GM19455 (cell line): ENCODE results near the gene NBAS.
"Not testable (repeated sequence)": the region's sequence is repeated elsewhere in the genome, so short reads cannot be mapped to it uniquely, and the experiment has no call there.

Source experiments
- ATAC-seq: cut with Tn5 transposase; IDR thresholded peaks from one replicate; pipeline ENCODE4 v1.9.1; 2021; ENCODE audit not compliant: unreplicated experiment

The NBAS gene

DNA sequence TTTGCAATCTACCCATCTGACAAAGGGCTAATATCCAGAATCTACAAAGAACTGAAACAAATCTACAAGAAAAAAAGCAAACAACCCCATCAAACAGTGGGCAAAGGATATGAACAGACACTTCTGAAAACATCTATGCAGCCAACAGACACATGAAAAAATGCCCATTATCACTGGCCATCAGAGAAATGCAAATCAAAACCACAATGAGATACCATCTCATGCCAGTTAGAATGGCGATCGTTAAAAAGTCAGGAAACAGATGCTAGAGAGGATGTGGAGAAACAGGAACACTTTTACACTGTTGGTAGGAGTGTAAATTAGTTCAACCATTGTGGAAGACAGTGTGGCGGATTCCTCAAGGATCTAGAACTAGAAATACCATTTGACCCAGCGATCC is 239.7 kb downstream of the NBAS start:
- not testable (repeated sequence) for ATAC-seq

DNA sequence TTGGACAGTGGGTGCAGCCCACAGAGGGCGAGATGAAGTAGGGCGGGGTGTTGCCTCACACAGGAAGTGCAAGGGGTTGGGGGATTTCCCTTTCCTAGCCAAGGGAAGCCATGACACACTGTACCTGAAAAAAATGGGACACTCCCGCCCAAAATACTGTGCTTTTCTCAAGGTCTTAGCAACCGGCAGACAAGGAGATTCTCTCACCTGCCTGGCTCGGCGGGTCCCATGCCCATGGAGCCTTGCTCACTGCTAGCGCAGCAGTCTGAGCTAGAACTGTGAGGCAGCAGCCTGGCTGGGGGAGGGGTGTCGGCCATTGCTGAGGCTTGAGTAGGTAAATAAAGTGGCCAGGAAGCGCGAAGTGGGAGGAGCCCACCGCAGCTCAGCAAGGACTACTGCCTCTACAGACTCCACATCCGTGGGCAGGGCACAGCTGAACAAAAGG is 244.7 kb downstream of the NBAS start:
- no peak for ATAC-seq

DNA sequence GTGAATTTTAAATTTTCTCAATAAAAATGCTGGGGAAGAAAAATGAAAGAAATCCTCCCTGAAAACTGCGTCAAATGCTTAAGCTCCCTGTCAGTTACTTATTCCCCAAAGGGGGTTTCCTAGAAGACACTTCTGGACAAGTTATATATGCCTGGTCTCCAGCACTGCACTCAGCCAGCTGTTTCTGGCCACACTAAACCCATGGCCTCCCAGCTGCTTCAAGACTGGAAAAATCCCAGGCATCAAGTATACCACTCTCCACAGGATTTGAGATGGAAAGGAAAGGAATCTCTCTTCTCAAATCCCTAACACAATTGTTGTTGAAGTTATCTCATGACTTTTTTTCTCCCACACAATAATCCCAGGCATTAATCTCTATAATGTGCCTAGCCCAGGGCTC is 245.7 kb downstream of the NBAS start:
- no peak for ATAC-seq

DNA sequence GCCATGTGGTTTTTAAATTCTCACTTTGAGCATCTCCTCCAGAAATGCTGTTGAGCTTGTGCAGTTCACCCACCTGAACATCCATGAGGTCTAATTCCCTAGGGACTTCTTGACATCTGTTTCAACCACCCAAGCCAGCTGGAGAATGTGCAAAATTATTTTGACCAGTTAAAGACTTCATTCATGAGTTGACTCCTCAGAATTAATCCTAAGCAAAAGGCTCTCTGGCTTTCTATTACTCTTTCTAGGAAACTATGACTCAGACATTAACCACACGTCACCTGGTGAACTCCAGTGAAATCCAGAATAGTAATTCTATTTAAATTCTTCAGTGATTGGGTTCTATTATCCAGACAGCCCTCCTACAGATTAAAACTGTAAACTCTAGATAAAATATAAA is 247.5 kb downstream of the NBAS start:
- peak; percentile 70 for ATAC-seq

DNA sequence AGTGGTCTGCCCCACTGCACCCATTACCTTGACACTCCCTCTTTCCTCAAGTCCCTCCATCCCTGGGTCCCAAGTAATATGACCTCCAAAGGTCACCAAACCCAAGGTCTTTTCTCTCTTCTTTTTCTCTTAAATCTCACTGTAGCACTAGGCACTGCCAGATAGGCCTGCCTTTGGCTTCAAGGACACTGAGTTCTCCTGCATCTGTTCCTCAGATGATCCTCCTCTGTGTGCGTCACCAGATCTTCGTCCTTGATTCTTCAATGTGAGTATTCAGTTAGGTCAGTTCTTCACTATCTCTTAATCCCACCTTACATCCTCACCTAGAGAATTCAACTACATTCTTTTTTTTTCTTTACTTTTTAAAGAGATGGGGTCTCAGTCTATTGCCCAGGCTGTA is 249.2 kb downstream of the NBAS start:
- ATAC-seq: no peak

DNA sequence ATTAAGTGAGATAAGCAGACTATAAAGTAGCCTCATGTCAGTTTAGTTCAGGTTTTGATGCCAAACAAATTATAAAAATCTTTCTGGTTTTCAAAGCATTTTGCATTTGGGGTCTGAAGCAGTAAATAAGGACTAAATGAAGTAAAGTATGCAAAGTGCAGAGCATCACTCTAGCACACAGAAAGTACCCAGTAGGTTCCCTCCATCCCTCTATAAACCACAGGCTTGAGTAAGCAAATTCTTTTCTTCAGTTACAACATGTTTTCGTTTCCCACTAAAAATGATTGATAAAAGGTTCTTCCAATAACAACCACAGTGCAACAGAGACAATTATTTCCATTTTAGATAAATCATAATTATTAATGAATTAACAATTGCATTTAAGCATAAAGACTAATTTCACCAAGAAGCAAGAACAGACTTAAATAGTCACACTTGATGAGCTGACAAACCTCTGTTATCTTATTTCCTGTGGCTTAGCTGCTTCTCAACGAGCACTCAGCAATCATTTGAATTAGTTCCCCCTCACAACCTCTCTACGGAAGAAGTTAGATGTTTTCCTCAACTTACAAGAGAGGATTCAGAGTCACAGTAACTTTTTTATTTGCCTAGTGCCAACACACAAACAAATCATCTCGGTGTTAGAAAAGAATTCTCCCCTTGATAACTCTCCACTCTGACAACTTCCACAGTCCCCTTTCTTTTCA is 249.8 kb downstream of the NBAS start:
- peak; percentile 63 for ATAC-seq

DNA sequence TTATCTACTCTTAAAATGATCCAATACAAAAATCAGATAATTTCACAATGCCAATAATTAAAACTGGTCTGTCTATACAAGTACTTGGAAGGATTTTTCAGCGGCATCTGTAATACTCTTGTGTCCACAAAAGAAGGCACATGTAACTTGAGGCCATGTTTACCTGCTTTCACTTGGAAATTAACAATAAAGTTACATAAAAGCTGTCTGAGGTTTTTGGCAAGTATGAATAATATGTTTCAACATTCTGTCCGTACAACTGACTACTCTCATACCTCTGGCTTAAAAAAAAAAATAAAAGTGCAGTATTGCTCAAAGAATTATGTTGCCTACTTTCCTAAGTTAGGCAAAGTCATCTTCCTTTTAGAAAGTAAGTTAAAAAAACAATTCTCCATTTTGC is 253.6 kb downstream of the NBAS start:
- no peak for ATAC-seq

DNA sequence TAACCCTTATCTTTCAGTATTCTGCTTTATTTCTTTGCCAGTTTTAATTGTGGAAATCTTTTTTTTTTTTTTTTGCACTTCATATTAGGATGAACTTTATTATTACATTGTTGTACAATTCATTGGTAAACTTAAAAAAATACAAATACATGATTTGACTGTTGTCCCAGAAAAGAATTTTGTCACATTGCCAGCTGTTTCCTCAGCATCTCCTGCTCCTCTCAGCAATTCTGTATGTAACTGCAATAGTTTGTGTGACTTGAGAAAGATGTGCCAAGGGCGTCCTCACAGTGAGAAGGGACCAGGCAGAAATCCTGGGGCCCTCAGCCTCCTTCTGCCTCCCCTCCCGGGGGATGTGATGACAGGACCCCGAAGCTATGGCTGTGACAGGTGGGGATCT is 254.4 kb downstream of the NBAS start:
- ATAC-seq: no peak

DNA sequence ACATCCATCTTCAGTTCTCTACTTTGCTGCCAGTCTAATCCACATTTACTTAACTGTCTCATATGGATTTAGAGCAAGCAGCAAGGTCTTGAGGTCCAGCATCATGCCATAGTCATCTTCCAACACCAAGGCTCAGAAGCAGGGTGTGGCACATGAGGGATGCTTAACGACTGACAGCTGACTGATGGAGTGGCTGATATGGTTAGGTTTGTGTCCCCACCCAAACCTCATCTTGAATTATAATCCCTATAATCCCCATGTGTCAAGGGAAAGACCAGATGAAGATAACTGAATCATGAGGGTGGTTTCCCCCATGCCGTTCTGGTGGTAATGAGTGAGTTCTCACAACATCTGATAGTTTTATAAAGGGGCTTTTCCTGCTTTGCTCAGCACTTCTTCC is 257.3 kb downstream of the NBAS start:
- ATAC-seq: no peak

DNA sequence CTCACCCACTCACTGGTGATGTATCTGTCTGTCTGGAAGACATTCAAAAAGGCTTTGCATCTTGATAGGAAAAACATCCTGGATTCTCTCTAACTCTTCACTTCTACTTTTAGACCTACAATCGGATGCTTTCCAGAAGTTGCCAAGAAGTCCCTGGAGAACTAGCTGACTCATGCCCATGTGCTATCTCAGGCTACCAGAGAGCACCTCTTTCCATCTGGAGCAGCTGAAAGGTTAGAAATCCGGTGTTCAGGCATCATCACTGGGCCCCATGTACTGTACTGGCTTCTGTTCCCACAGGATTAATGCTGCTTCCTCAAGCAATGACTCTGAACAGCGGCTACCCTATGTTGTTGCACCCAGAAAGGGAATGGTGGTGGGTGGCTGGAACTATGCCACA is 259.0 kb downstream of the NBAS start:
- no peak for ATAC-seq

DNA sequence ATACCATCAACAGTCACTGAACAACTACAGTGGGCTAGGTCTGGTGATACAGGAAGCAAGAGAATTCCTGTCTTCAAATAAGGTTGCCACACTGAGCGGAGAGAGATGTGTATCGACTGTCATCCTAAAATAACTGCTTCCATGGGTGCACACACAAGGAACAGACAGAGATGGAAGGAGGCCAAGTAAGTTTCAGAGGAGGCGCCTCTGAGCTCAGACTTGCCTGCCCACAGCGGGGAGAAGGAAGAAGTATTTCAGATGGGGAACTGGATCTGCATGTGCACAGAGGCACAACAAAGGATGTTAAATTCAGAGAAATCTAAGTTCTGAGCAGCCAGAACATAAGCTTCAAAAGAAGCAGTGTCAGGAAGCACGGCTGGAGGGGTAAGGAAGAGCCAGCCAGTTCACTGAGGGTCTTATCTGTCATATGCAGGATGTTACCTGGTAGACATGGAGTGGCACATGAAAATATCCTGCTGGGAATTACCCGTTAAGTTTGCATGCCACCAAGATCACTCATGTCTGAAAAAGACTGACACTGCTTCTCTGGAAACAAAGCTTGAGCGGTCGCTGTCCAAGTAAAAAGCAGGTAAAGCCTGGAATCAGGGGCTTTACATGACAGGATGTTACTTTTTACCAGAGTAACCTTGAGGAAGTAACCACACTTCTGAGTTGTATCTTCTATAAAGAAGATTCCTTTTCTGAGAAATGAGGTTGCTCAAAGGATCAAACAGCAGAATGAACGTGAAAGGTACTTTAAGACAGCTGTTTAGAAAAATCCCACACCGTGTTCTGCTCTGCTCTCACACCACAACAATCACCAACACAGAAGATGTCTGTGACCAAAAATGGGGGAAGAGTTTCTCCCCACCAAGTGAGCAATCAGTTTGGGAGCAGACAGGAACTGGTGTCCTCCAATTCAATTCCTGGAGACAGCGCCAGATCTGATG is 260.2 kb downstream of the NBAS start:
- no peak for ATAC-seq

DNA sequence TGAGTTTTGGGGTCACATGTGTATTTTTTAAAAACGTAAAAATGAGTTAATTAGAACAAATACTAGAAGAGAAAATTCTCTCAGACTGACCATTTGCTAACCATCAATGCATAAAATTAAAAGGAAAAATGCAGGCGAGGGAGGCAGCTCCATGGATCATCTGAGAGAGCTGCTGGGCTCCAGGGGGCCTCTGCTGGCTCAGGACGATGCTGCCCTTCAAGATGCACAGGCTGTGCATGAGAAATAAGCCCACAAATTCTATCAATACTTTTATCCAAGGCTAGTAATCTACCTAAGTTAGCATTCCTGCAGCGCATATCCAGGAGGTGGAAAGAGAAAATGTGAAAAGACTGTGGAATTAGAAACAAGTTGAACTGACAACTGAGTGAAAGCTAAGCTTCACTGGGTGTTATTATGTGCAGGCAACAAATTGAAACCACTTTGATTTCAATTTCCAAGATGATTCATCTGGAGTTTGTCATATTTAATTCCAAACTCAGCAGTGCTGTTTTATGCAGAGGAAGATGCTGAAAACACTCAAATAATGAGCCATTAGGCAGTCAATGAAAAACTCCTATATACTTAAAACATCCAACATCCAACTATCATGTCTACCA is 261.1 kb downstream of the NBAS start:
- no peak for ATAC-seq

DNA sequence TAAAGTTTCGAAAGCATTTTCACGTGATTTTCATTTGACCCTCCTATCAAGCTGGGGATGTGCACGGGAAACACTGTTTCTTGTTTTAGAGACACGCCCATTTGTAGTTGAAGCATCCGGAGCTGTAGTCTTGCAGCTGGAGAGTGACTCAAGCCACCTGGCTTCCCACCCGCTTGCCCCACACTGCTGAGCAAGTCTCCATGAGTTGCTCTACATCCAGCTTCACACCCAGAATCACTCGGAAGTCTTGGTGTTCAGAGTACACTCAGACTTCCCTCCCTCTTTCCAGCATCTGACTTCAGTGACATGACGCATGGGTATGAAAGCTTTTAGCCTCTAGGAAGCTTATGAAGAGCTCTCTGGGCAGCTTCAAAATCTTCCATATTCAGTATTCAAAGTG is 262.4 kb downstream of the NBAS start:
- ATAC-seq: no peak

DNA sequence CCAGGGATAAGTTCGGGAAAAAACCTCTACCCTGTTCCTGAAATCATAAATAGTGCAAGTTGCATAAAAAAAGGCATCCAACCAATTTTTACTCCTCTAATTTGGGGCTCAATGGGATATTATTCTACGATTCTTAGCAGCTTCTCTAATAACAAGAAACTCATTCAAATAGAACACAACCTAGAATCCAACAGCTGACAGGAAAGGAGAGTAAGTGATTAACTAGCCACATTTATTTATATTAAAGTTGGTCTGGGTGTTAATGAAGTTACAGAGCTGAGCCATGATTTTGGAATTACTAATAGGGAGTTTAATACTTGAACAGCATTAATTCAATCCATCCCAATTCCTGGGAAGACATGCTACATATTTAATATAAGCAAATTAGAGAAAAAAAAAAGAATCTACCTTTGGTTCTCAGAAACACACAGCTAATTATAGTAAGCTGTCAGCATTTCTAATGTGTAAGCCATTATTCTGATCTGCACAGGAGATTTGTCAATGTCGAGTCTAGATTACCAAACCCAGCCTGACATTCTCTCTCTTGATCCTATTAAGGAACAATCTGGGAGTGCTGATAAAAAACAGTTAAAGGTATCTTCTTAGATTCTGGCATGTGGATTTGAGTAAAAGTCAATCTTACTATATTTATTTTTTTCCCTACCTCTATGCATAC is 267.7 kb downstream of the NBAS start:
- ATAC-seq: no peak

DNA sequence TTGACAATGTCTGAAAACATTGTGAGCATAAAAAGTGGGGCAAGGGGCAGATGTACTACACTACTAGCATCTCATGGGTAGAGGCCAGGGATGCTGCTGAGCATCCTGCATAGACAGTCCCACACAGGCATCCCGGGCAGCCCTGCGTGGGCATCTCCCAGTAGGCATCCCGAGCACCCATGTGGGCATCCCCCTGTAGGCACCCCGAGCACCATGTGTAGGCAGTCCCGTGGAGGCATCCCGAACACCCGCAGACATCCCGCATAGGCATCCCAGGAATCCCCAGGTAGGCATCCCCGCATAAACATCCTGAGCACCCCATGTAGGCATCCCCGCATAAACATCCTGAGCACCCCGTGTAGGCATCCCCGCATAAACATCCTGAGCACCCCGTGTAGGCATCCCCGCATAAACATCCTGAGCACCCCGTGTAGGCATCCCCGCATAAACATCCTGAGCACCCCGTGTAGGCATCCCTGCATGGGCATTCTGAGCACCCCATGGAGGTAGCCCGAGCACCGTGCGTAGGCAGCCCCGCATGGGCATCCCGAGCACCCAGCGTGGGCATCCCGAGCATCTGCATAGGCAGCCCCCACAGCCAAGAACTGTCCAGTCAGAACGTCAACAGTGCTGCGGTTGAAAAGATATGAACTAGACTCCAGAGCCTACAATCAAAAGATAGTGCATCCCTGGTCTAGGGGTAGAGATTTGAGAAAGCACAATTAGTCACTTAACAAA is 273.5 kb downstream of the NBAS start:
- no peak for ATAC-seq

DNA sequence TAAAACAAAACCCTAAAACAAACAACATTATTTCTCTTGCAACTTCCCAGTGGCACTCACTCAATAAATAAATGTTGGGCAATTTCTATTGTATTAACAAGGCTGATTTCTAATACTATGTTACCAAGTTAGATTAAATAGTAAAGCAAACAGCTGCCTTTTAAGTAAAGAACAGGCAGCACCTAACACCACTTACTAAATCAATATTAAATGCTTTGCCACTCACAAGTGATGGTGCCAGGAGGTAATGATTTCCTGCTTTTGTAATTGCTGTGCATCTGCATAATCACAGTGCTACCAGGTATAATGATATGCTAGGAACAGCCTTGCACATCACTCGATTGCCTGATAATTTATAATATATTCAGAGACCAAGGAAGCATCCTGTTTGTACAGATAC is 276.5 kb downstream of the NBAS start:
- no peak for ATAC-seq

DNA sequence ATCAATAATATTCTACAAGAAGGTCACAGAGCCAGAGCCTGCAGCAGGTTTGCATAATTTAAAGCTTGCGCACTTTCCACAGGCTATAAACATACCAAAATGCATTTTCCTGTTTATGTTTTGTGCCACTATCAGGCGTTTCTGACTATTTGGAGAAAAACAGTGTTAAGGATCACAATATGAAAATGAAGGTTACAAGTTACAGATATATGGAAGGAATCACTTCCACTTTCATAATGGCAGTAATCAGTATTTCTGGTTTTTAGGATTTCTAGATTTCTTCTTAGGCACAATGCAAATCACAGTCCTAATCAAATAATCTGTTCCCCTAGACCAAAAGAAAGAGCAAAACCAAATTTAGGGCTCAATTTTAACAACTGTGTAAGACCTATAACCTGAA is 279.5 kb downstream of the NBAS start:
- ATAC-seq: no peak

DNA sequence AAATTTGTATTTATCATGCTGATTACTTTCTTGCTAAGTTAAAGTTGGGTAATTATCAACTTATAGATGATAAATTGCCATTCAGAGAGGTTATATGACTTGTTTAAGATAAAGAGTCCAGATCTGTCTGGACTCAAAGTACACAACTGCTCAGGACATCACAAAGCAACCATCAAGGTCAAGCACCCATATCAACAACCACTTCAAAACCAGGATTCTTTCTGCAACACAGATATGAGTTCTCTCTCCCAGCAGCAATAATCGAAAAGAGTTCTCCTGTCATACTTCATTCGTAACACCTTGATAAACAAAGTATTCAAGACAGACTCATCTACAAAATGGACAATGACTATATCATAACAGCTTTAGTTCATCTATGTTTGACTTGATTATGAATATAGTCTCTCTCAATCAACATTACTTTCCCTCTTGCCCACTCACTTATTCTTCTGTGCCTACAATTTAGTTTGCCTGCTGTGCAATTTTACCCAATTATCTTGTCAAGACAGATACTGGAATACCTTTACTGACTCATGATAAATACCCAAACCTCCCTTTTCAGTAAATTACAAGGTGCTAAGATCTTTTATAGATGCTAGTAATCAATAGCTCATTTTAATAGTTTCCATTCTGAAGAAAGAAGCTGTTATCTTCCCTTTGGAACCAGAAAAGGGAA is 281.8 kb downstream of the NBAS start:
- ATAC-seq: no peak

DNA sequence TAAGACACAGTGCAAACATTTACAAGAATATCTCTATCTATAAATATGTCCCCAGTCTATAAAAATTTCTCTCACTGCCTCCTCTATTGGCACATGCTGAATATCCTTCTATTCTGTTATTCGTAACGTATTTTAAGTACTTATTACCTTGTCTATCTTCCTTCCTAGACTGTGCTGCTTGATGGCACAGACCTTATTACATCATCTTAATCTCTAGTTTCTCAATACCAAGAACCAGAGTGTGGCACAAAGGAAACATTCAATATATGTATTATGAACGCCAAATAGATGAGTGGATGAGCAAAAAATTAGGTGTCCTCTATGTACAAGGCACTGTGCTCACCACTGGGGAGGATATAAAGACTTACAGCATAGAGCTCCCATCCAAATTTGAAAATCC is 282.8 kb downstream of the NBAS start:
- no peak for ATAC-seq

DNA sequence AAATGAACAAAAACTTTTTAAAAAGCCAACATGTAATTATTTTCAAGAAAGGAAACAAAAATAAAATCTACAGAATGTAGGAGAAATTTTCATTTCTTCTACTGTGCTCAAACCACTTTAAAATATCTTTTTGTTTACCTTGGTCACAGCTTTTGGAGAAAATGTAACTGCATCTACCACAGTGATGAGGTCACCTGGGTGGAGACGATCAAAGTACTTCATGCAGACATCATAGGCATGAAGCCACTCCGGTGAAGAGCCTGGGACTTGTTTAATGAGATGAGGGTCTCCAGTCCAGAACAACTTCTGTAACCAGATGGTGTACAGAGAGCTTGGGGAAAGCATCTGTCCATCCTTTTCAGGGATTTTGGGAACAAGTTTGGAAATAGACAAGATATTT is 285.8 kb downstream of the NBAS start:
- no peak for ATAC-seq
